PC-9 (cell line): ENCODE results near the gene PRELID1. TPM values are rescaled to one million over a fixed set of nuclear protein-coding genes. Genes with fewer than 3 reads are reported as not detected.

Experiments used
- BruUV-seq: library from RNA; stranded (reverse); fragments of 400-500 nt; replicated peaks from 2 replicates; lab custom pipeline; 2021; lab: Mats Ljungman, UMichigan
- CTCF ChIA-PET: fragments of 300-600 bp; sonication (Branson Sonifier 250); formaldehyde crosslinking; loops from one replicate; lab custom pipeline; 2022; ENCODE audit warnings: antibody characterized with exemption; lab: Charles Lee
- POLR2A ChIA-PET: fragments of 300-600 bp; sonication (Branson Sonifier 250); formaldehyde crosslinking; loops from one replicate; lab custom pipeline; 2022; ENCODE audit warnings: antibody characterized with exemption; ENCODE audit not compliant: unreplicated experiment; lab: Charles Lee
- DNase-seq, 2 experiments: peaks; one replicate each; pipeline versions ENCODE4 v3.0.0 to v3.0.0-alpha.2; 2015 to 2022; ENCODE audit warnings: mixed read lengths in 1 of 2
- H2AFZ ChIP-seq: fragments of 200-600 bp; sonication (generic); 2 replicates; pipeline ENCODE4 v1.8.1; 2017; ENCODE audit warnings: antibody characterized with exemption
- H3F3A ChIP-seq: fragments of 200-600 bp; sonication (generic); 2 replicates; pipeline ENCODE4 v1.8.1; 2017; ENCODE audit warnings: antibody characterized with exemption, mild to moderate bottlenecking, low read depth; ENCODE audit not compliant: insufficient read depth
- H3K27ac ChIP-seq: fragments of 200-600 bp; sonication (generic); 2 replicates; pipeline ENCODE4 v1.6.1; 2016; ENCODE audit warnings: mixed run types
- H3K27me3 ChIP-seq: fragments of 200-600 bp; sonication (generic); 2 replicates; pipeline ENCODE4 v1.6.1; 2016; ENCODE audit warnings: low read depth, mixed run types; ENCODE audit not compliant: insufficient read depth
- H3K36me3 ChIP-seq: fragments of 200-600 bp; sonication (generic); 2 replicates; pipeline ENCODE4 v1.6.1; 2016; ENCODE audit warnings: low read depth, mixed run types
- H3K4me1 ChIP-seq: fragments of 200-600 bp; sonication (generic); replicated peaks from 2 replicates; pipeline ENCODE4 v1.6.1; 2016; ENCODE audit warnings: mixed run types; ENCODE audit not compliant: insufficient read depth
- H3K4me2 ChIP-seq: fragments of 200-600 bp; sonication (generic); 2 replicates; pipeline ENCODE4 v1.6.1; 2017; ENCODE audit warnings: mixed run types
- H3K4me3 ChIP-seq: fragments of 200-600 bp; sonication (generic); 2 replicates; pipeline ENCODE4 v1.6.1; 2016; ENCODE audit warnings: mixed run types
- H3K79me2 ChIP-seq: fragments of 200-600 bp; sonication (generic); 2 replicates; pipeline ENCODE4 v1.6.1; 2017; ENCODE audit warnings: low read depth, mixed run types
- H3K9me2 ChIP-seq: fragments of 200-600 bp; sonication (generic); 2 replicates; pipeline ENCODE4 v1.8.1; 2017; ENCODE audit warnings: mild to moderate bottlenecking; ENCODE audit not compliant: insufficient read depth
- H3K9me3 ChIP-seq: fragments of 200-600 bp; sonication (generic); 2 replicates; pipeline ENCODE4 v1.8.1; 2016; ENCODE audit warnings: low read depth; ENCODE audit not compliant: insufficient read depth
- H4K20me1 ChIP-seq: fragments of 200-600 bp; sonication (generic); 2 replicates; pipeline ENCODE4 v1.8.1; 2017; ENCODE audit not compliant: insufficient read depth
- CTCF ChIP-seq: fragments of 200-600 bp; sonication (generic); conservative IDR thresholded peaks from 2 replicates; pipeline ENCODE4 v1.6.1; 2017; ENCODE audit warnings: mixed run types, antibody characterized with exemption, mild to moderate bottlenecking, moderate library complexity
- EZH2 ChIP-seq: fragments of 200-600 bp; sonication (generic); IDR thresholded peaks from 2 replicates; pipeline ENCODE4 v1.8.0; 2017; ENCODE audit warnings: antibody characterized with exemption, low read depth
- intact Hi-C: fragments of 100-400 bp; cut with micrococcal nuclease; formaldehyde crosslinking; loops from one replicate; pipeline ENCODE4 v1.10.0; 2022; ENCODE audit not compliant: unreplicated experiment
- total RNA-seq: library from RNA; stranded (reverse); gene quantifications from 2 replicates; pipeline ENCODE4 v1.2.3, GENCODE V29; 2021

The PRELID1 gene
- total RNA-seq, 1 experiment from 2014 or later = 189 TPM

- CTCF ChIA-PET = no interaction called here
- Histone ChIP-seq H3K9me3 (no peaks in the 10 kb centered on the region), H4K20me1 (peaks cover 22% of the 10 kb centered on the region; the same call in 1 of the 2 replicates), H3K4me3 (no peak overlapping the region), H2AFZ (no peak overlapping the region), H3K4me2 (no peak overlapping the region), H3K4me1 (peaks cover 5% of the 10 kb centered on the region), H3K27me3 (no peaks in the 10 kb centered on the region), H3K36me3 (peaks cover 16% of the 10 kb centered on the region), H3K9me2 (no peaks in the 10 kb centered on the region), H3K79me2 (peaks cover 6% of the 10 kb centered on the region; the same call in 1 of the 2 replicates), H3K27ac (no peak overlapping the region), H3F3A (peaks cover 6% of the 10 kb centered on the region; the same call in 1 of the 2 replicates)
- DNase-seq = no peak
- POLR2A ChIA-PET = no interaction called here
- TF ChIP-seq CTCF (no peak), EZH2 (no peak)
- no TSS peak for BruUV-seq
- intact Hi-C loops = no loop called here
Observed at GRCh38 chr5:177334155-177334551, 30.6 kb downstream of the PRELID1 start.

GRCh38 chr5:177334781-177335700, 31.4 kb downstream of the PRELID1 start:
- TF ChIP-seq EZH2 (no peak), CTCF (no peak)
- peaks cover 16% of the 10 kb centered on the region for H3K36me3 ChIP-seq
- ChIA-PET POLR2A (no interaction called here), CTCF (no interaction called here)
- H3K4me2 ChIP-seq = no peak overlapping the region
- peaks cover 30% of the 10 kb centered on the region; the same call in 1 of the 2 replicates for H4K20me1 ChIP-seq
- H3K9me3 ChIP-seq = no peaks in the 10 kb centered on the region
- DNase-seq = no peak
- no peak overlapping the region for H3K4me3 ChIP-seq
- peaks cover 14% of the 10 kb centered on the region for H3K4me1 ChIP-seq
- H3K9me2 ChIP-seq = no peaks in the 10 kb centered on the region
- no peaks in the 10 kb centered on the region for H3K27me3 ChIP-seq
- peaks cover 10% of the 10 kb centered on the region; the same call in 1 of the 2 replicates for H3K79me2 ChIP-seq
- no peak overlapping the region for H3K27ac ChIP-seq
- intact Hi-C loops = no loop called here
- peaks cover 15% of the 10 kb centered on the region; the same call in 1 of the 2 replicates for H3F3A ChIP-seq
- no peak overlapping the region for H2AFZ ChIP-seq
- no TSS peak for BruUV-seq

GRCh38 chr5:177335701-177336065, 32.1 kb downstream of the PRELID1 start:
- no peak for DNase-seq
- peaks cover 18% of the 10 kb centered on the region for H3K4me1 ChIP-seq
- TF ChIP-seq EZH2 = no peak
- H3K27ac ChIP-seq = no peak overlapping the region
- no peak overlapping the region for H2AFZ ChIP-seq
- no peak overlapping the region for H3K4me2 ChIP-seq
- H3K27me3 ChIP-seq = no peaks in the 10 kb centered on the region
- no peaks in the 10 kb centered on the region for H3K9me3 ChIP-seq
- ChIA-PET POLR2A (no interaction called here), CTCF (no interaction called here)
- H3K36me3 ChIP-seq = peaks cover 16% of the 10 kb centered on the region
- H3K4me3 ChIP-seq = no peak overlapping the region
- peaks cover 30% of the 10 kb centered on the region; the same call in 1 of the 2 replicates for H4K20me1 ChIP-seq
- BruUV-seq = no TSS peak
- peaks cover 20% of the 10 kb centered on the region; the same call in 1 of the 2 replicates for H3F3A ChIP-seq
- no peaks in the 10 kb centered on the region for H3K9me2 ChIP-seq
- H3K79me2 ChIP-seq = peaks cover 13% of the 10 kb centered on the region; the same call in 1 of the 2 replicates
- intact Hi-C loops = no loop called here
